GM19193 (cell line): ENCODE measurements around the gene DENND10.

Experiments used
- POLR2A ChIP-seq: IDR thresholded peaks from 4 replicates; pipeline ENCODE4 v1.6.1; 2011; ENCODE audit not compliant: insufficient read depth, insufficient read length; ENCODE audit errors: extremely low read depth

Gene DENND10

DNA sequence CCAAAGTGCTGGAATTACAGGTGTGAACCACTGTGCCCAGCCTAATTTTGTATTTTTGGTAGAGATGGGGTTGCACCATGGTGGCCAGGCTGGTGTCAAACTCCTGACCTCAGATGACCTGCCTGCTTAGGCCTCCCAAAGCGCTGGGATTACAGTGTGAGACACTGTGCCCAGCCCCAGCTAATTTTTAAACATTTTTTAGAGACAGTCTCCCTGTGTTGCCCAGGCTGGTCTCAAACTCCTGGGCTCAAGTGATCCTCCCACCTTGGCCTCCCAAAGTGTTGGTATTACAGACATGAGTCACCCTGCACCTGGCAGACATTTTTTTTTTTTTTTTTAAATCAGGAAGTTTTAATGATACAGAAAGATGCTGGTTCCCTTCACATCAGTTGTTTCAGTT, 15.5 kb downstream of the DENND10 start:
- TF ChIP-seq POLR2A: no peak

GRCh38 chr10:119120413-119120867, 16.5 kb downstream of the DENND10 start:
- no peak for TF ChIP-seq POLR2A

DNA sequence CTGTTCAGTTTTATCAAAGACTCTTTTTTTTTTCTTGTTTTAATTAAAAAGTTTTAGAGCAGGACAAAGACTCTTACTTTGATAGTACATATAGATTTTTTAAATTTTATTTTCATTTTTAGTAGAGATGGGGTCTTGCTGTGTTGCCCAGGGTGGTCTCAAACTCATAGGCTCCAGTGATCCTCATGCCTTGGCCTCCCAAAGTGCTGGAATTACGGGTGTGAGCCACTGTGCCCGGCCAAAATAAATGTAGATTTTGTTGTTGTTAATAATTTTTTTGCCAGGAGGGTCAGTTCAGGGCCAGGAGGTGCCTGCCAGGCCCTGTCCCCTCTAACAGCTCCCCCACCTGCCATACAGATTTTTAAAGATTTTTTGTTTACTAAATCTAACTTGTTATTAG, 17.0 kb downstream of the DENND10 start:
- no peak for TF ChIP-seq POLR2A

GRCh38 chr10:119125942-119126341, 22.0 kb downstream of the DENND10 start:
- TF ChIP-seq POLR2A: no peak

DNA sequence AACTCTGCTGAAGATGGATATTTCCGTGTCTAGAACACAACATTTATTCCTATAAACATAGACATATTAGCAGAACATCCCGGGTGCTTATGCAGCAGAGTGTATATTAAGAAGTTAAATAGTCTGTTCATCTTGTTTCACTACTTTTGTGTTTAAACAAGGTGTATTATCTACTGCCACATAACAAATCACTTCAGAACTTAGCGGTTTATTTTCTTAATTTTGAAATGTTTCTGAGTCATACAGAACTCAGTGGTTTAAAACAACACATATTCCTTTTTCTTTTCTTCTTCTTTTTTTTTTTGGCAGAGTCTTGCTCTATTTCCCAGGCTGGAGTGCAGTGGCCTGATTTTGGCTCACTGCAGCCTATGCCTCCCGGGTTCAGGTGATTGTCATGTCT, 25.8 kb downstream of the DENND10 start:
- TF ChIP-seq POLR2A: no peak

DNA sequence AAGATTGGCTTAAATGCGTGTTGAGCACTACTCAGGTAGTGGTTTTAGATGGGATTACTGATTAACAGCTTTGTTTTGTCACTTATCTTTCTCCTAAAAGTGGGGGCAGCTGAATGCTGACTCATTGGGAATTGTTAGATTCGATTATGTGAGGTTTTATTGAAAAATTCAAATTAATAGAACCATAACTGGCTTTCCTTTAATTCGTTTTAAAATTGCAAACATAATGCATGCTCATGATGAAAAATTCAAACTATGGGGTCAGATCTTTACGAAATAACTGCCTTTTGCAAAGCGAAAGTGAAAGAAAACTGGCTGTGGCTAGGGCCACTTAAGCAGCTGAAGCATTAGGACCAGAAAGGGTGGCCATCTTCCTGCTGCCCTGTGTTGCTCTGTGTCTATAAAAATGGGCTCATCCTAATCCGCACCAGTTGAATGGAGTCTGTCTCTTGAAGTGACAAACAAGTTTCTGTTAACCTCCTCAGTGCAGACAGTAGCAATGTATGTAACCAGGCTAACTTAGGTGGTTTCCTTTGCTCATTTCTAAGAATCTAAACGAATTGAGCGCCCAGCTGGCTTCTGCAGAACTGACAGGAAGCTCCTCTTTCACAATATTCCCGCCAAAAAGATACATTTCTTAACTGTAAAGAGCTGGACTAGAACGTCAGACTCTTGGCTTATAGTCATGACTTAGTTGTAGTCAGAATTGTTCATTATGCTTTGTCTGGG, 27.8 kb downstream of the DENND10 start:
- no peak for TF ChIP-seq POLR2A

DNA sequence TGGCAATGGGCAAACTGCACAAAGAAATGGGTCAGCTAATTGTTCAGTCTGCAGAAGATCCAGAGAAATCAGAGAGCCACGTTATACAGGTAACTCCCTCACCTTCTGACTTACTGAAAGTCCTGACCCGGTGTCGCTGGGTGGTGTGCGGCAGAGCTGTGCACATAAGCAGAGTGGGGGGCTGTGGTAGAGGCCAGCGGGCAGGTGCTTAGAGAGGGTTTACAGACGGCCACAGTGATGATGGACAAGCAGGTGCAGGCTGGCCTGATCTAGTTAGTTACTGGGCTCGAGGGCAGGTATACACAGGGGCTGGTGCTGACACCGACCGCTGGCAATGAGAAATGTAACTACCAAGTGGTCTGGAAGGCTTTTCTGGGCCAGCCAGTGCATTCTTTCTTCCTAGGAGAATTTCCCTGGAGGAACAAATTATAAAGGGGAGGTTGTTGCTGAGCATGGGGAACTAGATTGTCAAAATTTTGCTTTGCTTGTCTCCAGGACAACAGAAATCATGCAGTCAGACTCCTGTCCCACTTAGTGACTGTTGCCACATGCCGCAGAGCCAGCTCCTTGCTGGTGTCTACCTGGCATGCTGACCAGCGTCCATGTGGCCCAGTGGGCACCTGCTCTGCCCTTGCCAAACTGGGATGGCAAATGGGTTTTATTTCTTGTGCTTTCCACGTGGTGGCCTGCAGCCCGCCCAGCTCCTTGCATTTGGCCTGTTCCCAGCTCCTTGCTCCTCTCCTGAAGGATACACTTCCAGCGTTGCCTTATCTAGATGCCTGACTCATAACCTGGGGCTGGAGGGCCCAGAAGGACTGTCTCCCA, 28.8 kb downstream of the DENND10 start:
- no peak for TF ChIP-seq POLR2A

GRCh38 chr10:119133949-119134348, 30.0 kb downstream of the DENND10 start:
- TF ChIP-seq POLR2A: no peak

DNA sequence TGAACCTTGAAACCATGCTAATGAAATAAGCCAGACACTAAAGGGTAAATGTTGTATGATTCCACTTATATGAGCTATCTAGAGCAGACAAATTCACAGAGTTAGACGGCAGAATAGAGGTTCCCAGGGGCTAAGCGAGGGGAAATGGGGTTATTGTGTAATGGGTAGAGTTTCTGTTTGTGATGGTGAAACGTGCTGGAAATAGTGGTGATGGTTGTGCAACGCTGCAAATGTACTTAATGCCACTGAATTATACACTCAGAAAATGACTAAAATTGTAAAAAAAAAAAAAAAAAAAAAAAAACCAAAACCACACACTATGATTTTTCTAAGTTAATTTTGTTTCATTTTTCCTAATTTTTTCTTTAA, 31.6 kb downstream of the DENND10 start:
- TF ChIP-seq POLR2A: no peak

DNA sequence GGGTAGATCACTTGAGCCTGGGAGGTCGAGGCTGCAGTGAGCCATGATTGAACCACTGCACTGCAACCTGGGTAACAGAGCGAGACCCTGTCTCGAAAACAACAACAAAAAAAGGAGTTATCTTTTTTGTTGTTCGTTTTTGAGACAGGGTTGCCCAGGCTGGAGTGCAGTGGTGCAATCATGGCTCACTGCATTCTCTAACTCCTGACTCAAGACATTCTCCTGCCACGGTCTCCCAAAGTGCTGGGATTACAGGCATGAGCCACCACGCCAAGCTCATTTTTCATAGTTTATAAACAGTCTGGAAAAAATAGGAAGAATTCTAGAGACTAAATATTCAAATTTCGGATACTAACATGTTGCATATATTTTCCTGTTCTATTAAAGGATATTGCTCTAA, 32.2 kb downstream of the DENND10 start:
- TF ChIP-seq POLR2A: no peak

- no peak for TF ChIP-seq POLR2A
These were observed 34.7 kb downstream of the DENND10 start for GRCh38 chr10:119138346-119139306.

DNA sequence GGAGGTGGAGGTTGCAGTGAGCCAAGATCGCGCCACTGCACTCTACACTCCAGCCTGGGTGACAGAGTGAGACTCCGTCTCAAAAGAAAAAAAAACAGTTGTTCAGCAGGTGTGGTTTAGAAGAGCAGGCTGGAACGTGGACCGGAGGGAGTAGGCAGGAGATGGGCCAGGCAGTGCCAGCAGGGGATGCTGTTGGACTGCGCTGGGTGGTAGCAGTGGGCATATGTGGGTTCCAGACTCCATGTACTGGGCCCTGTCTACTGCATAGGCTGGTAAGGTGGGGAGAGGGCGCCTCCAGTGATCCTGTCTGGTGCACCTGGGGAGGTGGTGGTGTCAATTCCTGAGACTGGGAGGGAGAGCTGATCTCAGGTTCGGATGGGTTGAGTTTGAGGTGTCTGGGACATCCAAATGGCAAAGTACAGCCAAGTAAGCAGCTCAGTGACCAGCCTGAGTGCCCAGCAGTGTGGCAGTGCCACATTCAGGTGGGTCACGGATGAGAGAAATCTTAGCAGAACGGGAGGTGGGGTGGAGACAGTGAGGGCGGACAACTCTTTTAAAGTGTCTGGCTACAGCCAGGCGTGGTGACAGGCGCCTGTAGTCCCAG, 35.7 kb downstream of the DENND10 start:
- no peak for TF ChIP-seq POLR2A

DNA sequence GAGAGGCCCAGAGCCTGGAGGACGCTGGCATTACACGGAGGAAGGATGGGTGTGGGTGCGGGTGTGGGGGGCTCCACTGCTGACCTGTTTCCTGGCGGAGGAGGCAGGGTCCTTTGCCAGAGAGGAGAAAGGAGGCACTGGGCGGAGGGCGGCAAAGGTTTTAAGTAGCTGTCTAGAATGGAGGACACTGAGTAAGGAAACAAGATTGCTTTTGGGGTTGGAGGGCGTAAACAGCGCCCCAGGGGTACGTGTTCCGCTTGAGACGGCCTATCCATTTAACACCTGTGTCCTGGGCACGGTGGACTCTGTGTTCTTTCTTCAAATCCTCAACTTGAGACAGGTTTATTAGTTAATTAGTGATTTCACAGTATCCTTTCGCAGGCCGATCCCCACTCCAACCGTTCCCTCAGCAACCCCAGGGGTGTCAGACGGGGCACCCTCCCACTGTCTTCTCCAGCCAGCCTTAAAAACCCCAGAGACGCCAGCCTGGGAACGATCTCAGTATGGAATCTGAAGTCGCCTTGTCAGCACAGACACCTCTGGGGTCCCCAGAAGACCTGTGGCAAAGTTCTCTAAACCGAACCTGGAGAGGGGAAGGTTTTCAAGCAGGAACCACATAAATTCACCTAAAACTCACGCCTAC, 36.8 kb downstream of the DENND10 start:
- no peak for TF ChIP-seq POLR2A

GRCh38 chr10:119143657-119144056, 39.7 kb downstream of the DENND10 start:
- TF ChIP-seq POLR2A: no peak
